Adrenal gland (tissue), 5 donors: ENCODE measurements around the gene AGBL2.
"Not testable (repeated sequence)": the region's sequence is repeated elsewhere in the genome, so short reads cannot be mapped to it uniquely, and the experiment has no call there.

Source experiments
- CTCF ChIP-seq, 6 experiments: fragments of 450-650 bp in 4 of 6; fragments of 200-600 bp in 2 of 6; sonication (generic) in 1 of 6; IDR thresholded peaks; 1 replicate in 5 of 6; 2 replicates in 1 of 6; pipeline versions ENCODE4 v1.5.1 to v1.8.0; 2016 to 2021; ENCODE audit warnings: antibody characterized with exemption in 6 of 6, mild to moderate bottlenecking in 2 of 6, moderate library complexity in 1 of 6
- POLR2A ChIP-seq, 2 donors: fragments of 450-650 bp; IDR thresholded peaks; one replicate each; pipeline ENCODE4 v1.6.1; 2017; ENCODE audit warnings: antibody characterized with exemption in 2 of 2, mild to moderate bottlenecking in 2 of 2, moderate library complexity in 1 of 2
- donor health status: DM: no; HTN: no; CAD: no.

- TF ChIP-seq CTCF, POLR2A (IDR thresholded peaks at IDR 0.05): not testable (repeated sequence)
These were observed 7.8 kb downstream of the AGBL2 start for GRCh38 chr11:47707275-47707786.
